WI38 (cell line): ENCODE measurements around the gene CIITA.

Experiments
- H3K4me3 ChIP-seq: 2 replicates; pipeline ENCODE4 v1.5.1; 2011; ENCODE audit warnings: low read depth, mild to moderate bottlenecking, control low read depth, low read length
- TF ChIP-seq, protein P1 (sequence below): IDR thresholded peaks from 2 replicates; pipeline ENCODE4 v1.5.1; 2012; ENCODE audit warnings: low read depth, mild to moderate bottlenecking, control low read depth, low read length

CIITA gene

DNA sequence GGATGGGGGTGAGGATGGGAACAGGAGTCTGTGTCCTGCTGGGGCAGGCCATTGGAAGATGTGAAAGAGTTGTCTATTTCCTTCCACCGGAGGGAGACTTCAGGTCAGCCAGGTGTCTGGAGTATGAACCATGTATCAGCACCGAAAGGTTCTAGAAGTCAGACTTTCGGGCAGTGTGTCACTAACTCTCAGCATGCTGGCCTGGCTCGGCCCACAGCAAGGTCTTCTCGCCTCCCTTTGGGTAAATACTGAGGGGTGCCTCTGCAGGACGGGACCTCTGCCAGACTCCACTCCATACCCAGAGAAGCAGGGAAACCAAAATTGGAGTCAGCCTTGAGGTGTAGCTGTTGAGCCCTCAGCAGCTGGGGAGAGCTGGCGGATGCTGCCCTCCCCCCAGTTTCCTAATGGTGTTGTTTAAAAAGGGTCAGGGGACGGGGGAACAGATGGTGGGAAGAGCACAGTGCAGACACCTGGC is 507 bp downstream of the CIITA start:
- TF ChIP-seq, protein P1, sequence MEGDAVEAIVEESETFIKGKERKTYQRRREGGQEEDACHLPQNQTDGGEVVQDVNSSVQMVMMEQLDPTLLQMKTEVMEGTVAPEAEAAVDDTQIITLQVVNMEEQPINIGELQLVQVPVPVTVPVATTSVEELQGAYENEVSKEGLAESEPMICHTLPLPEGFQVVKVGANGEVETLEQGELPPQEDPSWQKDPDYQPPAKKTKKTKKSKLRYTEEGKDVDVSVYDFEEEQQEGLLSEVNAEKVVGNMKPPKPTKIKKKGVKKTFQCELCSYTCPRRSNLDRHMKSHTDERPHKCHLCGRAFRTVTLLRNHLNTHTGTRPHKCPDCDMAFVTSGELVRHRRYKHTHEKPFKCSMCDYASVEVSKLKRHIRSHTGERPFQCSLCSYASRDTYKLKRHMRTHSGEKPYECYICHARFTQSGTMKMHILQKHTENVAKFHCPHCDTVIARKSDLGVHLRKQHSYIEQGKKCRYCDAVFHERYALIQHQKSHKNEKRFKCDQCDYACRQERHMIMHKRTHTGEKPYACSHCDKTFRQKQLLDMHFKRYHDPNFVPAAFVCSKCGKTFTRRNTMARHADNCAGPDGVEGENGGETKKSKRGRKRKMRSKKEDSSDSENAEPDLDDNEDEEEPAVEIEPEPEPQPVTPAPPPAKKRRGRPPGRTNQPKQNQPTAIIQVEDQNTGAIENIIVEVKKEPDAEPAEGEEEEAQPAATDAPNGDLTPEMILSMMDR: no peak
- H3K4me3 ChIP-seq: no peak overlapping the region

DNA sequence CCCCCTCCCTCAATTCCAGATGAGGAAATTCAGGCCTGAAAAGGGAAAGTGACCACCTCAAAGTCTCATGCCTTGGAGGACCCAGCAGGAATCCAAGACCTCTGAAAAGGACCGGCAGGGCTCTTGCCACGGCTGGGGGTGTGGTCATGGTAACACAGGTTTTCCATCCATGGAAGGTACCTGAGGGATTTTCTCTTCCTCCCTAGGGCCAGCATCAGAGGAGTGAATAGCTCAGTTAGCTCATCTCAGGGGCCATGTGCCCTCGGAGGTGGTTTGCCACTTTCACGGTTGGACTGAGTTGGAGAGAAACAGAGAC is 1.3 kb downstream of the CIITA start:
- peak overlapping the region; percentile 57 for H3K4me3 ChIP-seq
- TF ChIP-seq, protein P1: no peak

DNA sequence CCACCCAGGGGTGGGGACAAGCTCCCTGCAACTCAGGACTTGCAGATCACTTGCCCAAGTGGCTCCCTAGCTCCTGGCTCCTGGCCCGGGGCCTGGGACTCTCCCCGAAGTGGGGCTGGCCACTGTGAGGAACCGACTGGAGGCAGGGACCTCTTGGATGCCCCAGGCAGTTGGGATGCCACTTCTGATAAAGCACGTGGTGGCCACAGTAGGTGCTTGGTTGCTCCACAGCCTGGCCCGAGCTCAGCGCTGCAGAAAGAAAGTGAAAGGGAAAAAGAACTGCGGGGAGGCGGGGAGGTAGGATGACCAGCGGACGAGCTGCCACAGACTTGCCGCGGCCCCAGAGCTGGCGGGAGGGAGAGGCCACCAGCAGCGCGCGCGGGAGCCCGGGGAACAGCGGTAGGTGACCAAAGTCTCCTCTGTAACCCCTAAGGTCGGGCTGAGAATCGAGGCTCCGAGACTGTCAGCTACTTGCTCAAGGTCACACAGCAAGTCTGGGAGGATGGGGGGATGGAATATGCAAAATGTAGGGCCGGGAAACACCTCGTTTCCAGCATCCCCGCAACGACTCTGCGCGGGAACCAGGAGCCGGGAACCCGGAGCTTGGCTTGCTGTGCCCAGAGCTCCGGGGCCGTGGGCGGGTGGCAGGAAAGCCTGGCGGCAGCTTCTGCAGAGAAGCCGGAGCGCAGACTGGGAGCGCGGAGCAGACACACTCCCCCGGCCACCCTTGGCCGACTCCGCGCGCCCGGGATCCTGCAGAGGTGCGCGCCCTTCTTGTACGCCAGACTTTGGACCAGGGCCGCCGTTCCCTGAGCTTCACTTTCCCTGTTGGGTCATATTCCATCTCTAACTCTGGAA is 1.9 kb downstream of the CIITA start:
- peak overlapping the region; percentile 57 for H3K4me3 ChIP-seq
- TF ChIP-seq, protein P1: no peak

DNA sequence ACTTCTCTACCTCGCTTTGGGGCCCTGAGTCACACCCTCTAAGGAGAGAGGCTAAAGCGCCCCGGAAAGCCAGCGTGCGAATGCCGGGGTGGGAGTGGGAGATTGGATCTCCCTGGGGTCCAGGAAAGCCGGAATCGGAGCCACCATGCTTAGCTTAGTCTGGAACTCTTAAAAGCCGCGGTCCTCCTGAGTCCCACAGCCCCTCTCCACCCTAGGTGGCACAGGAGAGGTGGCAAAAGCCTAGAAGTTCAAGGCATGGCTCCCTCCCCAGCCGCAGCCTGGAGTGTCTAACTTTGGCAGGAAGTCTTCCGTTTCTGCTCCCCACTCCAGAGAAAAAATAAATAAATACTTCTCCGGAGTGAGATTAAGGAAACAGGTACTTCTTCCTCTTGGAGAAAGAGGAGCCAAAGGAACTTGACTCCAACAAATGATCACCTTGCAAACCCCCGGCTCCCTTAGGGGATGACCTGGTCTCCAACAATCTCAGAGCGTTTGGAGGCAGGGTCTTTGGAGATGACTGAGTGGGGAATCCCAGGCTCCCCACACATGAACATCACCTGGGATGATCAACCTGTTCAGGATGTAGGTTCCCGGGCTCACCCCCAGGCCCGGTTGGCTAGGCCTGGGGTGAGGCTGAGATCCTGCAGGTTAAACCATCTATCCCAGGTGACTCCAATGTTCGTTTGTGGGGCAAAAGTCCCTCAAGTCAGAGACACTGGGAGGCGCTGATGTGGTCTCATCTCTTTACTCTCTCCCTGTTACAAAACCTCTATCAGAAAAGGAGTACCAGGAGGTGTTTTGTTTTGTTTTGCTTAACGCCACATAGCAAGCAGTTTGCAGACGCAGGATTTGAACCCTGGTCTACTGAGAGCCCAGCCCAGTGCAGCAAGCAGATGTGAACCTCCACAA is 2.9 kb downstream of the CIITA start:
- no peak overlapping the region for H3K4me3 ChIP-seq
- TF ChIP-seq, protein P1: no peak

DNA sequence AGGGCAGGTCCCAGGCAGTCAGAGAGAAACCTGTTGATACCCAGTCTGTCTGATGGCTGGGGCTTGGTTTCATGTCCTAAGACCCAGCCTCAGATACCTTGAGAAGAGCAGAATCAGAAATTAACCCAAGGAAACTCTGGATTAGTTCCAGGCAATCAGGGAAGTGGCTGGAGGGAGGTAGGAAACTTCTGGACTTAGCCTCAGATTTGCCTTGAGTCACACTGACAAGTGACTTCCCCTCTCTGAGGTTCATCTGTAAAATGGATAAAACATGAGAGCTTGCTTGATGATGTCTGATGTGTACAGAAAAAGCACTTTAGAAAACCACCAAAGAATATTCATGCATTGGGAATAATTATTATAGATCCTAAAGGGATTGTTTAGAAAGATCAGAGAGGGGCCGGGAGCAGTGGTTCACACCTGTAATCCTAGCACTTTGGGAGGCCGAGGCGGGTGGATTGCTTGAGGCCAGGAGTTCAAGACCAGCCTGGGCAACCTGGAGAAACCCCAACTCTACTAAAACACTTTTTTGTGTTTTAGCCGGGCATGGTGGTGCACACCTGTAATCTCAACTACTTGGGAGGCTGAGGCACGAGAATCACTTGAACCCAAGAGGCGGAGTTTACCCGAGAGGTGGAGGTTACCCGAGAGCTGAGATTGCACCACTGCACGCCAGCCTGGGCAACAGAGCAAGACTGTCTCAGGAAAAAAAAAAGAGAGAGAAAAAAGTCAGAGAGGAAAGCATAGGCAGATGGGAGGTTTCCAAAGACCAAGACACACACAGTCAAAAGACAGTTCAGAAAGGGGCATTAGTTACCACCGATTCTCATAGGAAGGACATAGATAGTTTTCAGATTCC is 3.8 kb downstream of the CIITA start:
- H3K4me3 ChIP-seq: no peak overlapping the region
- TF ChIP-seq, protein P1: no peak

DNA sequence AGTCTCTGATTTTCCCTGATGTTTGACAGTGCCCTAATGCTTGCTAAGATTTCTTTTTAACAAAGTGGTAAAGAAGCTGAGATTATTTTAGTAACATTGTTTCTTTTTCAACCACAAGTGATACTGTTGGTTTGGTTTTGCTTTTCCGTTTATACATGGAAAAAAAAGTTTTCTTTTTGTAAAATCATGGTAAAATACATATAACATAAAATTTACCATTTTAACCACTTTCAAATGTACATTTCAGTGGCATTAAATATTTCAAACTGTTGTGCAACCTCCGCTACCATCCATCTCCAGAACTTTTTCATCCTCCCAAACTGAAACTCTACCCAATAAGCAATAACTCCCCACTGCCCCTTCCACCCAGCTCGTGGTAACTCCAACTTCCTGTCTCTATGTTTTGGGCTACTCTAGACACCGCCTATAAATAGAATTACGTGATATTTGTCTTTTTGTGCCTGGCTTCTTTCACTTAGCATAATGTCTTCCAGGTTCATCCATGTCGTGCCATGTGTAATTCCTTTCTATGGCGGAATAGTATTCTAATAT is 4.6 kb downstream of the CIITA start:
- no peak overlapping the region for H3K4me3 ChIP-seq
- TF ChIP-seq, protein P1: no peak
